Measurements from ENCODE around the gene ARHGAP6. TPM values are rescaled to one million over a fixed set of nuclear protein-coding genes. Genes with fewer than 3 reads are reported as not detected.
"Not testable (repeated sequence)": the region's sequence is repeated elsewhere in the genome, so short reads cannot be mapped to it uniquely, and the experiment has no call there.

The ARHGAP6 gene
- total RNA-seq, 1 experiment from 2014 or later = 1.8 TPM

DNA sequence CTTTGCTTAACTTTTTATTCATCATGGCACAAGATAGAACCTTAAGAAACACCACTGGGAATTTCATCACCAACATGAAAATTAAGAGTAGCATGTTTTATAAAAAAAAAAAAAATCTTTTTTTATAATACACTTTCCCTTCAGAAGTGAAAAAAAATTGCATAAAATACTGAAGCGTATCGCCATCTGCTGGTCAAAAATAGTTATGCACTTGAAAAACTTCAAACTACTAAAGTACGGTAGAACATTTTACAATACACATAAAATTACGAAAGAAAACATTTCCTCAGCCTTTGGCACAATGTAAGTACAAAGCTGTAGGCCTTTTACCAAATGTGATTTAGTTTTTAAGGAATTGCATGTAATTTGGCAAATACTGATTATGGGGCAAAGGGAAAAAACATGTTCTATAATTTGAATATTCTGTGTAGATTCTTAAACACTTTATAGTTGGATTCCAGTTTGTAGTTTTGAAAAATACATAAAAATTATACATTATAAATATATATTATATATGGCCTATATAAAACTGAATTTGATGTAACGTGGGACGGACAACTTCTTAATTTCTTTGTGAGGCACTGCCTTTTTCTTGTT lies 528.1 kb downstream of the ARHGAP6 start:
- in situ Hi-C loops (cut with HindIII; ENCODE audit: low pct_unique_long_range_greater_than_20kb, low sequenced_read_pairs) = no loop called here
- peak; percentile 10 for DNase-seq (ENCODE audit: low read depth)

DNA sequence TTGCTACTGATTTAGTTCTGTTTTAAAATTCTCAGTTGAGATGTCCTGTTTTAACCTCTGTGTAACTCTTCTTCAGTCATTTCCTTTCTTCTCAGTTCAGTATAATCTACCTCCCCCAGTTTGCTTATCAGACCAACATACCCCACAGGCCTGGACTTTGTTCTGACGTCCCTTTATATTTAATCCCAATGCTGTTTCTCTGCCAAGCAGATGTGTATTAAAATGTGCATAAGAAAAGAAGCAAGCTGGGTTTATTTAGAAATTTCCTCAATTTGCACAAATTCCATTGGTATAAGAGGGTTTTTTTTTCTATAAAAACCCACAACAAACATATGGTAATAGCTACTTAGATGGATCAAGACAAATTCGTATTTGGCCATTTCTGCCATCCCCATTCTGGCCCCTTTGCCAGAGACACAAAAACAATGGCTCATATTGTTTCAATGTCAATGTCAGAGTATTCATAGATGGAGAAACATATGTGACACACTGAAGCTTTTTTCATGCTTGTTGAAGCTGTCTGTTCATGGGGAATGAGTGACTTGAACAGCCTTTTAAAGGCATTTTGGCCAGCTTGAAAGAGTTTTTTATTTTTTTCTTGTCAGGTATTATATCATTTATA lies 530.0 kb downstream of the ARHGAP6 start:
- in situ Hi-C loops (cut with HindIII; ENCODE audit: low pct_unique_long_range_greater_than_20kb, low sequenced_read_pairs) = no loop called here

GRCh38 chrX:11131146-11131545 lies 534.6 kb downstream of the ARHGAP6 start:
- in situ Hi-C loops (cut with HindIII; ENCODE audit: low pct_unique_long_range_greater_than_20kb, low sequenced_read_pairs) = no loop called here
- DNase-seq (ENCODE audit: low read depth) = no peak

More for the DNA sequence above, 530.0 kb downstream of the ARHGAP6 start:
- no peak for DNase-seq (ENCODE audit: low read depth)

- DNase-seq (ENCODE audit: low read depth) = no peak
- in situ Hi-C loops (cut with HindIII; ENCODE audit: low pct_unique_long_range_greater_than_20kb, low sequenced_read_pairs) = no loop called here
Measured at GRCh38 chrX:11130136-11130535, 535.6 kb downstream of the ARHGAP6 start.

DNA sequence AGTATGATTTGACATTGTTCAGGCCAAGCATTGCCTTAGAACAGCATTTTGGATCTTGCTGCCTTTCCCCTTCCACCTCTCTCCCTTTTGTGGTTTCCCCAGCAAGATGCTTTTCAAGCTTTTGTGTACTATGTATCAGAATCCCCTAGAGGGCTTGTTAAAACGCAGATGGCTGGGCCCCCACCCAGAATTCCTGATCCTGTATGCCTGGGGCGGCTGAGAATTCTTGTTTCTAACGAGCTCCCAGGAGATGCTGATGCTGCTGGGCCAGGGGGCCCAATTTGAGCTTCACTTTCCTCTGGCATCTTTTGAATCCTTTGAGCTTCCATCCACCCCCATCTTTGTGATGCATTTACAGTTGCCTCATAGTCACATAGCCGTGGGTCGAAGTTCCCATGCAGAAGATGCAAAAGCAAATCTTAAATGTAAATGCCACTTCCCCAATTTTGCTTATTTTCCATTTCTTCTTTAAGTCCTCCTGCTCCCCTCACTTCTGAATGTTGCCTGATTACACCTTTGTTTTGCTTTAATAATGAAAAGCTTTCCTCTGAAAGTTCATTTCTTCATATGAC lies 536.1 kb downstream of the ARHGAP6 start:
- in situ Hi-C loops (cut with HindIII; ENCODE audit: low pct_unique_long_range_greater_than_20kb, low sequenced_read_pairs) = no loop called here
- no peak for DNase-seq (ENCODE audit: low read depth)

GRCh38 chrX:11125060-11125459 lies 540.7 kb downstream of the ARHGAP6 start:
- in situ Hi-C loops (cut with HindIII; ENCODE audit: low pct_unique_long_range_greater_than_20kb, low sequenced_read_pairs) = no loop called here
- DNase-seq (ENCODE audit: low read depth) = no peak

DNA sequence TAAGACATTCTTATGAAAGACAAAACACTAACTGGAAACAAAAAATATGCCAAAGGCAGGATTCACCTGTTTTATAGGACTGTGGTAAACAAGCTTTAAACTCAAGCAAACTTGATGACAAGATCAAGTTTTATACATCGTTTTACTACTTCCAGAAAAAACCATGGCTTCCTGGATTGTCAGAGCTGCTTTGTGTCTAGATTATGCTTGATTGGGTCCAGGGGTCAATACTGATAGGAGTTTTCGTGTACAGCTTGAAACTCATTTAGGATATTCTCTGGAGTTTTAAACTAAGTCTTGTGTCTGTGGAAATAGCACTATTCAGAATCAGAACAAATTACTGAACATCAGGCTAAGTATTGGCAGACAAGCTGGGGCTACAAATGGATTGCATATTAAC lies 541.6 kb downstream of the ARHGAP6 start:
- in situ Hi-C loops (cut with HindIII; ENCODE audit: low pct_unique_long_range_greater_than_20kb, low sequenced_read_pairs) = no loop called here

DNA sequence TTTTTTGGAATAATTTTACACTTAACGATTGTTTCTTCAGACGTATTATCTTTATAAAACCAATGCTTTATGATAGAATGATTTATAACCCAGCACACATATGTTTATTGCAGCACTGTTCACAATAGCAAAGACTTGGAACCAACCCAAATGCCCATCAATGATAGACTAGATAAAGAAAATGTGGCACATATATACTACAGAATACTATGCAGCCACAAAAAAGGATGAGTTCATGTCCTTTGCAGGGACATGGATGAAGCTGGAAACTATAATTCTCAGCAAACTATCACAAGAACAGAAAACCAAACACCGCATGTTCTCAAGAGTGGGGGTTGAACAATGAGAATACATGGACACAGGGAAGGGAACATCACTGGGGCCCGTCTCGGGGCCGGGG lies 542.6 kb downstream of the ARHGAP6 start:
- in situ Hi-C loops (cut with HindIII; ENCODE audit: low pct_unique_long_range_greater_than_20kb, low sequenced_read_pairs); DNase-seq (ENCODE audit: low read depth): not testable (repeated sequence)

More for the DNA sequence above, 541.6 kb downstream of the ARHGAP6 start:
- no peak for DNase-seq (ENCODE audit: low read depth)

DNA sequence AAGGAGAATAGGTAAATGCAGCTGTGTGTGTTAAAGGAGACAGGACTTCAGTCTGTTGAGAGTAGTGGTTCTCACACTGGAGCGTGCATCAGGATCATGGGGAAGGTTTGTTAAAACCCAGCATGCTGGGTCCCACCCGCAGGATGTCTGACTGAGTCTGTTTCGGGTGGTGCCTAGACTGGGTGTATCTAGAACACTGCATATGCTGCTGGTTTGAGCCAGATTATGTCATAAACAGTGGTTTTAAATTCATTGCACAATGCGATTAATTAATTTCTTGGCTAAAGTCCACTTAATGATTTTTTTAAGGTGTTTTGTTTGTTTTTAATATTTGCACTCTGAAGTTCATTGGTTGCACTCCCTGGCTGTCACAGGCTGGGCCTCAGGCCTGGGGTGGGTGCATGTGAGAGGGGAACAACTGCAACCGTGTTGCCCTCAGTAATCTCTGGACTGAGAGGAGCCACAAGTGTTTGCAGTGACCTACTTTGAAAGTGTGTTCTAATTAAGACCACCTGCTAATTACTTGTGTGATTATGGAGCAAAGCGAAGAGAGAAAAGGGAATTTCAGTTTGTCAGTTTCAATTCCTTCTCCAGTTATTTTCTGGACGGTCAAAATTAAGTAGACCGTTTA lies 546.3 kb downstream of the ARHGAP6 start:
- DNase-seq (ENCODE audit: low read depth) = no peak
- in situ Hi-C loops (cut with HindIII; ENCODE audit: low pct_unique_long_range_greater_than_20kb, low sequenced_read_pairs) = no loop called here

GRCh38 chrX:11117745-11118144 lies 548.0 kb downstream of the ARHGAP6 start:
- in situ Hi-C loops (cut with HindIII; ENCODE audit: low pct_unique_long_range_greater_than_20kb, low sequenced_read_pairs) = no loop called here

GRCh38 chrX:11113731-11114130 lies 552.0 kb downstream of the ARHGAP6 start:
- in situ Hi-C loops (cut with HindIII; ENCODE audit: low pct_unique_long_range_greater_than_20kb, low sequenced_read_pairs) = no loop called here

More at GRCh38 chrX:11117745-11118144, 548.0 kb downstream of the ARHGAP6 start:
- peak; percentile 42 for DNase-seq (ENCODE audit: low read depth)

GRCh38 chrX:11111947-11112346 lies 553.8 kb downstream of the ARHGAP6 start:
- in situ Hi-C loops (cut with HindIII; ENCODE audit: low pct_unique_long_range_greater_than_20kb, low sequenced_read_pairs) = no loop called here
- no peak for DNase-seq (ENCODE audit: low read depth)

More at GRCh38 chrX:11113731-11114130, 552.0 kb downstream of the ARHGAP6 start:
- DNase-seq (ENCODE audit: low read depth) = no peak

DNA sequence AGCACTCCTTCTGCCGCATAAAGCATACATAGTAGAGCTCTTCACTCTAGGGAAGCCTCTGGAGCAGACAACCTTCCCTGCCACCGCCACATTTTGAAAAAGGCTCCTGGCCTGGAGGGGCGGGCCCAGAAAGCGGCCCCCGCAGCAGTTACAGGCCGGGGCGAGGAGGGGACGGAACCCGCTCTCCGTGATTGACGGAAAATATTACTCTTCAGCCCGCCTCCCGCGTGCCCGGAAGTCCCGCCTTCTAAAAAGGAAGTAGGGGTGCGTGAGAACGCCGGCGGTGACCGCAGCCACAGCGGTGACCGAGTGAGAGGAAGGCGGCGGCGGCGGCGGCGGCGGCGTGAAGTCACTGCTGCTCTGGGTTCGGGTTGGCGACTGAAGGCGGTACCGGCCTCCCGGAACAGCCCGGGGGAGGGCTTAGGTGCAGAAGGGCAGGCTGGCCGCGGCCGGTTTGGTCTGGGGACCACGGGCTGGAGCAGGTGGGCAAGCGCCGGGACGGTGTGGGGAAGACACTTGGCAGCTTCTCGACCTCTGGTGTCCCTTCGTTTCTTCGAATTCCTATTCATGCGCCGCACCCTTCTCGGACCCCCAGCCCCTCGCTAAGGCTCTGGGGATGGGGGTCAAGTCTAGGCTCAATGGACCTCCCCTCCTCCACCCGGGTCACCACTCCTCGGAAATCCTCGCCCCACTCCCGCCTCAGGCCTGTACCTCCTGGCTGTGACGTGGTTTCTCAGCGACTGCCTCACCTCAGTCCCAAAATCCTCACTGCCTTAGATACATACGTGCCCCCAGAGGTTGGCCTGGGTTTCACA lies 554.5 kb downstream of the ARHGAP6 start, which contains the start of gene HCCS:
TSS of gene HCCS (plus strand) at position 296 of the 815 bp plus-strand sequence. CDS start 729 bp downstream, outside the sequence.
- in situ Hi-C loops (cut with HindIII; ENCODE audit: low pct_unique_long_range_greater_than_20kb, low sequenced_read_pairs) = no loop called here
- peak; percentile 81 for DNase-seq (ENCODE audit: low read depth)

- in situ Hi-C loops (cut with HindIII; ENCODE audit: low pct_unique_long_range_greater_than_20kb, low sequenced_read_pairs) = no loop called here
- no peak for DNase-seq (ENCODE audit: low read depth)
Measured at GRCh38 chrX:11109968-11110367, 555.8 kb downstream of the ARHGAP6 start.

GRCh38 chrX:11108253-11108941 lies 557.3 kb downstream of the ARHGAP6 start:
- in situ Hi-C loops (cut with HindIII; ENCODE audit: low pct_unique_long_range_greater_than_20kb, low sequenced_read_pairs) = no loop called here
- no peak for DNase-seq (ENCODE audit: low read depth)

- no peak for DNase-seq (ENCODE audit: low read depth)
- in situ Hi-C loops (cut with HindIII; ENCODE audit: low pct_unique_long_range_greater_than_20kb, low sequenced_read_pairs) = no loop called here
Measured at GRCh38 chrX:11105080-11105479, 560.6 kb downstream of the ARHGAP6 start.

DNA sequence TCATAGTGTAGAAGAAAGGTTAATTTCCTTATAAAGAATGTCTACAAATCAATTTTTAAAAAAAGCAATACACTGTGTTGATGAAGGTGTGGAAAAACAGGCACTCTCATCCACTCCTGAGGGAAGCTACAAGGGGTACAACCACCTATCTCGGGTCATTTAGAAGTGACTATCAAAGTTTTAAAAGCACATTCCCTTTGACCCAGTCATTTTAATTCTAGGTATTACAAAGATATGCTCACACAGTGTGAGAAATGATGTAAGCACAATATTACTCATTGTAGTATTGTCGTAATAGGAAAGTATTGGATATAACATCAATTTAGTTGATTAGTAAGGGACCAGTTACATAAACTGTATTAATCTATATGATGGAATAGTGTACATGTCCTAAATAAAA lies 562.0 kb downstream of the ARHGAP6 start:
- in situ Hi-C loops (cut with HindIII; ENCODE audit: low pct_unique_long_range_greater_than_20kb, low sequenced_read_pairs) = no loop called here
- DNase-seq (ENCODE audit: low read depth) = no peak

DNA sequence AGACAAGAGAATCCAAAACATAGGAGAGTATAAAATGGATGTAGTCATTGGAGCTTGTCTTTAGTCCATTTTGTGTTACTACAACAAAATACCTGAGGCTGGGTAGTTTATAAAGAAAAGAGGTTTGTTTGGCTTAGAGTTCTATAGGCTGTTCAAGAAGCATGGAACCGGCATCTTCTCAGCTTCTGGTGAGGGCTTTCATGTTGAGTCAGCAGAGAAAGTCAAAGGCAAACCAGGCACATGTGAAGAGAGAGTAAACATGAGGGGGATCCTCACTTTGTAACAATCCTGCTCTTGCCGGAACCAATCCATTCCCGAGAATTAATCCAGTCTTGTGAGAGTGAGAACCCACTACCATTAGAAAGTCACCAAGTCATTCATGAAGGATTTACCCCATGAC lies 562.7 kb downstream of the ARHGAP6 start:
- in situ Hi-C loops (cut with HindIII; ENCODE audit: low pct_unique_long_range_greater_than_20kb, low sequenced_read_pairs) = no loop called here

More for the DNA sequence above, 562.7 kb downstream of the ARHGAP6 start:
- DNase-seq (ENCODE audit: low read depth) = no peak

Measured in Caki2 (cell line).